Measurements from ENCODE around the gene MAP3K4.

DNA sequence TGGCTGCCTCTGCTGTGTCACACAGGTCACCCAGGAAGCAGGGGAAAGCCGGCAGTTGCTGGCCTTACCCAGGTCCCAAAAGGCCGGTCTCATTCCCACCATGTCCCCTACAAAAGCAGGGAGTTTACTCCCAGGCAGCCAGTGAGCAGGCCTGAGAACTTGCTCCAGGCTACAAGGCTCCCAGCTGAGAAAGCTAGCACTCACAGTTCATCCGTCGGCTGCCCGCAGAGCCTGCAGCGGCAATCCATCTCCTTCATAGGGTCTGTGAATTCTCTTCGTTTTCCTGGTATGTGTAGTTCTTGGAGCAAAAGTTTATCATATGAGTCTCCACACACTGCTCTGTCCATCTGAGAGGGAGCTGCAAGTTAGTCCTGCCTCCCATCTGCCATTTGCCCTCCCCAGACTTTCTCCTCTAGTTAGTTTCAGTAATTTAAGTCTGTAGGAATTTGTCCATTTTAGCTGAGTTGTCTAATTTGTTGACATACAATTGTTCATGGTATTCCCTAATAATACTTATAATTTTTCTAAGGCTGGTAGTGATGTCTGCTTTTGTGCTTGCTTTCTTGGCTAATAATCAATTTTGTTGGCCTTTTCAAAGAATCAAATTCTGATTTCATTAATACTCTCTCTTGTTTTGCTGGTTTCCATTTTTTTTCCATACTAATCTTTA, 135.6 kb downstream of the MAP3K4 start:
- TF ChIP-seq YY1 (IDR thresholded peaks at IDR 0.05; ENCODE audit: low read depth, low read length) (no peak), GABPA (IDR thresholded peaks at IDR 0.05; ENCODE audit: borderline replicate concordance, insufficient read depth, low read length) (no peak), CBX8 (IDR thresholded peaks at IDR 0.05; ENCODE audit: borderline replicate concordance, low read depth, low read length) (no peak), POLR2A (IDR thresholded peaks at IDR 0.05; ENCODE audit: control extremely low read depth in 1 of 2, low read depth in 2 of 2, low read length in 2 of 2) (no peak), ZNF274 (IDR thresholded peaks at IDR 0.05; ENCODE audit: borderline replicate concordance, extremely low read depth, low read length) (no peak), ASH2L (IDR thresholded peaks at IDR 0.05; ENCODE audit: low read length) (no peak), GTF2F1 (IDR thresholded peaks at IDR 0.05; ENCODE audit: borderline replicate concordance, low read depth, low read length) (no peak), RAD21 (IDR thresholded peaks at IDR 0.05 in 1 of 2, conservative IDR thresholded peaks at IDR 0.05 in 1 of 2; ENCODE audit: low read depth in 2 of 2, low read length in 2 of 2) (no peak)
- TF ChIP-seq, protein P1, sequence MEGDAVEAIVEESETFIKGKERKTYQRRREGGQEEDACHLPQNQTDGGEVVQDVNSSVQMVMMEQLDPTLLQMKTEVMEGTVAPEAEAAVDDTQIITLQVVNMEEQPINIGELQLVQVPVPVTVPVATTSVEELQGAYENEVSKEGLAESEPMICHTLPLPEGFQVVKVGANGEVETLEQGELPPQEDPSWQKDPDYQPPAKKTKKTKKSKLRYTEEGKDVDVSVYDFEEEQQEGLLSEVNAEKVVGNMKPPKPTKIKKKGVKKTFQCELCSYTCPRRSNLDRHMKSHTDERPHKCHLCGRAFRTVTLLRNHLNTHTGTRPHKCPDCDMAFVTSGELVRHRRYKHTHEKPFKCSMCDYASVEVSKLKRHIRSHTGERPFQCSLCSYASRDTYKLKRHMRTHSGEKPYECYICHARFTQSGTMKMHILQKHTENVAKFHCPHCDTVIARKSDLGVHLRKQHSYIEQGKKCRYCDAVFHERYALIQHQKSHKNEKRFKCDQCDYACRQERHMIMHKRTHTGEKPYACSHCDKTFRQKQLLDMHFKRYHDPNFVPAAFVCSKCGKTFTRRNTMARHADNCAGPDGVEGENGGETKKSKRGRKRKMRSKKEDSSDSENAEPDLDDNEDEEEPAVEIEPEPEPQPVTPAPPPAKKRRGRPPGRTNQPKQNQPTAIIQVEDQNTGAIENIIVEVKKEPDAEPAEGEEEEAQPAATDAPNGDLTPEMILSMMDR (IDR thresholded peaks at IDR 0.05; ENCODE audit: control extremely low read depth in 1 of 3, insufficient read depth in 1 of 3, low read depth in 1 of 3, low read length in 3 of 3) = no peak
